HG02678 (cell line): ENCODE results near the gene NPHS1.
A peak's percentile ranks its signal among the peaks of the same experiment; 100 is the strongest.
"Not testable (repeated sequence)": the region's sequence is repeated elsewhere in the genome, so short reads cannot be mapped to it uniquely, and the experiment has no call there.

Source experiments
- ATAC-seq: cut with Tn5 transposase; IDR thresholded peaks from one replicate; pipeline ENCODE4 v1.9.1; 2021; ENCODE audit warnings: mild to moderate bottlenecking, moderate library complexity; ENCODE audit not compliant: unreplicated experiment

NPHS1 gene

GRCh38 chr19:35874392-35874930 is 22.2 kb upstream of the NPHS1 start:
- ATAC-seq, result no peak

GRCh38 chr19:35872180-35872579 is 19.9 kb upstream of the NPHS1 start:
- no peak for ATAC-seq

GRCh38 chr19:35871611-35872010 is 19.3 kb upstream of the NPHS1 start:
- no peak for ATAC-seq

GRCh38 chr19:35870798-35871197 is 18.5 kb upstream of the NPHS1 start:
- ATAC-seq, result no peak

GRCh38 chr19:35870124-35870736 is 17.9 kb upstream of the NPHS1 start:
- not testable (repeated sequence) for ATAC-seq

- ATAC-seq, result no peak
Observed at GRCh38 chr19:35869327-35870123, 17.2 kb upstream of the NPHS1 start.

- no peak for ATAC-seq
Observed at GRCh38 chr19:35868823-35869326, 16.6 kb upstream of the NPHS1 start.

- ATAC-seq, result peak; percentile 54
Observed at GRCh38 chr19:35868172-35868822, 16.0 kb upstream of the NPHS1 start, which contains the start of gene APLP1. TSS of gene APLP1 (plus strand) at chr19:35868574. CDS start at chr19:35868637, 63 bp downstream.

GRCh38 chr19:35863018-35863417 is 10.7 kb upstream of the NPHS1 start:
- ATAC-seq, result no peak

GRCh38 chr19:35862528-35862927 is 10.2 kb upstream of the NPHS1 start:
- no peak for ATAC-seq

- no peak for ATAC-seq
Observed at GRCh38 chr19:35861640-35862160, 9.4 kb upstream of the NPHS1 start.

GRCh38 chr19:35860818-35861639 is 8.7 kb upstream of the NPHS1 start:
- no peak for ATAC-seq

GRCh38 chr19:35860436-35860817 is 8.1 kb upstream of the NPHS1 start:
- ATAC-seq, result no peak

GRCh38 chr19:35859414-35859813 is 7.1 kb upstream of the NPHS1 start:
- ATAC-seq, result no peak

- ATAC-seq, result no peak
Observed at GRCh38 chr19:35858311-35858710, 6.0 kb upstream of the NPHS1 start.

GRCh38 chr19:35856546-35857149 is 4.3 kb upstream of the NPHS1 start, which contains the start of gene KIRREL2:
TSS of gene KIRREL2 (plus strand) at chr19:35856911. CDS start at chr19:35857120, 209 bp downstream.
- ATAC-seq, result no peak

GRCh38 chr19:35853038-35853756 is 893 bp upstream of the NPHS1 start:
- no peak for ATAC-seq

GRCh38 chr19:35851213-35852028 is 883 bp downstream of the NPHS1 start:
- no peak for ATAC-seq
